IMR-90 (cell line): ENCODE data around the gene COMMD8. TPM values are rescaled to one million over a fixed set of nuclear protein-coding genes. Genes with fewer than 3 reads are reported as not detected.

Experiments
- ATAC-seq: fragments of 200-7000 bp; cut with Tn5 transposase; 2 replicates; pipeline ENCODE4 v1.9.1; 2020; ENCODE audit warnings: low read depth, mild to moderate bottlenecking, moderate library complexity
- BruUV-seq: library from RNA; stranded (reverse); fragments of 400-500 nt; replicated peaks from 2 replicates; lab custom pipeline; 2021; lab: Mats Ljungman, UMichigan
- CTCF ChIA-PET: fragments of 300-600 bp; formaldehyde crosslinking; extraction: SDS; loops from one replicate; lab custom pipeline; 2021; ENCODE audit warnings: antibody characterized with exemption; lab: Yijun Ruan, JAX
- POLR2A ChIA-PET: fragments of 300-600 bp; sonication (Branson Sonifier 250); formaldehyde crosslinking; loops from one replicate; lab custom pipeline; 2022; ENCODE audit warnings: antibody characterized with exemption; ENCODE audit not compliant: unreplicated experiment; lab: Charles Lee
- DNase-seq: peaks from one replicate; pipeline ENCODE4 v3.0.0; 2013
- H2AFZ ChIP-seq: replicated peaks from 2 replicates; pipeline ENCODE3; 2013; ENCODE audit warnings: low read length, mild to moderate bottlenecking; ENCODE audit not compliant: poor library complexity
- H2AK5ac ChIP-seq: 2 replicates; pipeline ENCODE4 v1.6.1; 2013; ENCODE audit warnings: low read depth, low read length, inconsistent platforms
- H2AK9ac ChIP-seq: replicated peaks from 2 replicates; pipeline ENCODE3; 2013; ENCODE audit warnings: mild to moderate bottlenecking, low read depth, low read length, moderate library complexity; ENCODE audit not compliant: poor library complexity
- H2BK120ac ChIP-seq: 2 replicates; pipeline ENCODE4 v1.6.1; 2013; ENCODE audit warnings: low read depth, low read length, inconsistent platforms
- H2BK15ac ChIP-seq: 3 replicates; pipeline ENCODE4 v1.6.1; 2013; ENCODE audit warnings: low read depth, low read length, inconsistent platforms
- H2BK20ac ChIP-seq: 2 replicates; pipeline ENCODE4 v1.6.1; 2013; ENCODE audit warnings: low read depth, mild to moderate bottlenecking, inconsistent platforms, low read length, moderate library complexity
- H2BK5ac ChIP-seq: 2 replicates; pipeline ENCODE4 v1.6.1; 2013; ENCODE audit warnings: mild to moderate bottlenecking, low read depth, low read length, inconsistent platforms; ENCODE audit not compliant: poor library complexity, severe bottlenecking
- H3K14ac ChIP-seq: replicated peaks from 2 replicates; pipeline ENCODE4 v1.6.1; 2013; ENCODE audit warnings: low read depth, low read length, inconsistent platforms
- H3K18ac ChIP-seq: 2 replicates; pipeline ENCODE4 v1.6.1; 2013; ENCODE audit warnings: low read depth, low read length, control low read depth
- H3K23ac ChIP-seq: 2 replicates; pipeline ENCODE4 v1.6.1; 2013; ENCODE audit warnings: low read depth, low read length, inconsistent platforms
- H3K27ac ChIP-seq: 2 replicates; pipeline ENCODE4 v1.5.1; 2013; ENCODE audit warnings: mild to moderate bottlenecking, control low read depth, low read length; ENCODE audit not compliant: insufficient read depth
- H3K27me3 ChIP-seq: 2 replicates; pipeline ENCODE4 v1.6.1; 2013; ENCODE audit warnings: low read length; ENCODE audit not compliant: control insufficient read depth, insufficient read depth
- H3K36me3 ChIP-seq: 2 replicates; pipeline ENCODE4 v1.6.1; 2013; ENCODE audit warnings: low read length, mixed read lengths; ENCODE audit not compliant: control insufficient read depth, insufficient read depth
- H3K4ac ChIP-seq: 2 replicates; pipeline ENCODE4 v1.6.1; 2013; ENCODE audit warnings: low read depth, low read length, inconsistent platforms
- H3K4me1 ChIP-seq: 2 replicates; pipeline ENCODE4 v1.6.1; 2013; ENCODE audit warnings: low read length, mixed read lengths; ENCODE audit not compliant: control insufficient read depth, insufficient read depth
- H3K4me2 ChIP-seq: 2 replicates; pipeline ENCODE4 v1.6.1; 2013; ENCODE audit warnings: low read depth, mild to moderate bottlenecking, control low read depth, low read length, moderate library complexity
- H3K4me3 ChIP-seq: 2 replicates; pipeline ENCODE4 v1.5.1; 2013; ENCODE audit warnings: low read depth, mild to moderate bottlenecking, control low read depth, low read length, moderate library complexity; ENCODE audit not compliant: insufficient read depth
- H3K56ac ChIP-seq: 2 replicates; pipeline ENCODE4 v1.6.1; 2013; ENCODE audit warnings: low read length, inconsistent platforms; ENCODE audit not compliant: insufficient read depth; ENCODE audit errors: extremely low read depth
- H3K79me1 ChIP-seq, 2 experiments: 2 replicates each; pipeline ENCODE4 v1.6.1; 2013; ENCODE audit warnings: low read length in 2 of 2, inconsistent platforms in 1 of 2, low read depth in 1 of 2
- H3K9ac ChIP-seq: 2 replicates; pipeline ENCODE4 v1.6.1; 2013; ENCODE audit warnings: low read depth, low read length, control low read depth
- H3K9me1 ChIP-seq: 2 replicates; pipeline ENCODE4 v1.6.1; 2013; ENCODE audit warnings: low read length, inconsistent platforms; ENCODE audit not compliant: insufficient read depth
- H3K9me3 ChIP-seq: 2 replicates; pipeline ENCODE4 v1.6.1; 2013; ENCODE audit warnings: low read length; ENCODE audit not compliant: control insufficient read depth, insufficient read depth
- H4K20me1 ChIP-seq: 2 replicates; pipeline ENCODE4 v1.6.1; 2013; ENCODE audit warnings: low read length, inconsistent platforms; ENCODE audit not compliant: insufficient read depth
- H4K5ac ChIP-seq: 2 replicates; pipeline ENCODE4 v1.6.1; 2013; ENCODE audit warnings: mild to moderate bottlenecking, low read depth, low read length, control low read depth
- H4K8ac ChIP-seq, 2 experiments: 2 replicates each; pipeline ENCODE4 v1.6.1; 2013; ENCODE audit warnings: low read depth in 2 of 2, low read length in 2 of 2, control low read depth in 1 of 2, inconsistent platforms in 1 of 2
- H4K91ac ChIP-seq: 2 replicates; pipeline ENCODE4 v1.6.1; 2013; ENCODE audit warnings: low read depth, low read length, inconsistent platforms; ENCODE audit not compliant: insufficient read depth
- BHLHE40 ChIP-seq: fragments of 150-350 bp; IDR thresholded peaks from 2 replicates; pipeline ENCODE4 v1.6.1; 2016; ENCODE audit warnings: mild to moderate bottlenecking, low read depth, low read length
- CEBPB ChIP-seq: IDR thresholded peaks from 2 replicates; pipeline ENCODE4 v1.6.1; 2012; ENCODE audit warnings: low read depth, low read length, improper control_type of control experiment
- CHD1 ChIP-seq: IDR thresholded peaks from 2 replicates; pipeline ENCODE4 v1.6.1; 2012; ENCODE audit warnings: low read depth, low read length, improper control_type of control experiment
- FOS ChIP-seq: fragments of 150-350 bp; IDR thresholded peaks from 2 replicates; pipeline ENCODE4 v1.6.1; 2016; ENCODE audit warnings: low read depth, low read length
- MAFK ChIP-seq: IDR thresholded peaks from 2 replicates; pipeline ENCODE4 v1.6.1; 2012; ENCODE audit warnings: low read depth, low read length, improper control_type of control experiment
- MAZ ChIP-seq: IDR thresholded peaks from 2 replicates; pipeline ENCODE4 v1.6.1; 2012; ENCODE audit warnings: low read depth, mild to moderate bottlenecking, low read length, improper control_type of control experiment, moderate library complexity, borderline replicate concordance
- MXI1 ChIP-seq: IDR thresholded peaks from 2 replicates; pipeline ENCODE4 v1.6.1; 2012; ENCODE audit warnings: low read depth, mild to moderate bottlenecking, low read length, moderate library complexity, borderline replicate concordance
- POLR2A ChIP-seq: IDR thresholded peaks from 2 replicates; pipeline ENCODE4 v1.6.1; 2012; ENCODE audit warnings: mild to moderate bottlenecking, low read depth, low read length
- RAD21 ChIP-seq: IDR thresholded peaks from 2 replicates; pipeline ENCODE4 v1.6.1; 2012; ENCODE audit warnings: low read length, improper control_type of control experiment
- RCOR1 ChIP-seq: IDR thresholded peaks from 2 replicates; pipeline ENCODE4 v1.6.1; 2012; ENCODE audit warnings: mild to moderate bottlenecking, low read length, improper control_type of control experiment; ENCODE audit not compliant: insufficient replicate concordance
- RFX5 ChIP-seq: IDR thresholded peaks from 2 replicates; pipeline ENCODE4 v1.8.0; 2012; ENCODE audit warnings: low read depth, mild to moderate bottlenecking, low read length, moderate library complexity
- SMC3 ChIP-seq: fragments of 150-350 bp; IDR thresholded peaks from 2 replicates; pipeline ENCODE4 v1.6.1; 2016; ENCODE audit warnings: low read depth, mild to moderate bottlenecking, antibody characterized with exemption, low read length, moderate library complexity
- WGBS, 2 experiments: methylation state at CpG; one replicate each; pipeline versions ENCODE4 v1.1.5 to v1.1.7; 2013; ENCODE audit warnings: missing lambda C conversion rate in 2 of 2; ENCODE audit not compliant: insufficient read length in 1 of 2; ENCODE audit errors: extremely low coverage in 2 of 2; 5-methylcytosine and 5-hydroxymethylcytosine counted together
- dilution Hi-C: fragments of 300-500 bp; cut with HindIII; formaldehyde crosslinking; loops from one replicate; pipeline ENCODE4 v1.14.3; 2018; ENCODE audit warnings: low sequenced_read_pairs; ENCODE audit not compliant: unreplicated experiment
- in situ Hi-C: fragments of 300-500 bp; cut with MboI; formaldehyde crosslinking; loops from 3 replicates; pipeline ENCODE4 v1.14.3; 2019; ENCODE audit warnings: low sequenced_read_pairs, inconsistent platforms, mixed read lengths
- intact Hi-C: fragments of 100-400 bp; cut with micrococcal nuclease; formaldehyde crosslinking; loops from 2 replicates; pipeline ENCODE4 v1.10.0; 2022
- polyA plus RNA-seq, 3 experiments: library from polyadenylated mRNA; depleted of rRNA; stranded (reverse); fragments of >200 nt; gene quantifications; 2 replicates each; pipeline ENCODE4 v1.2.3, GENCODE V29; 2012; ENCODE audit warnings: low replicate concordance in 1 of 3
- total RNA-seq: library from RNA; depleted of rRNA; stranded (reverse); fragments of >200 nt; gene quantifications from 2 replicates; pipeline ENCODE4 v1.2.3, GENCODE V29; 2012
- TF ChIP-seq, protein P1 (sequence below): conservative IDR thresholded peaks from 2 replicates; pipeline ENCODE4 v1.5.1; 2012; ENCODE audit warnings: mild to moderate bottlenecking, low read depth, low read length, improper control_type of control experiment

COMMD8 gene
- total and polyA plus RNA-seq, 2 of the 4 experiments (the other 2 are of a cell fraction), result 12.5 to 12.6 TPM

DNA sequence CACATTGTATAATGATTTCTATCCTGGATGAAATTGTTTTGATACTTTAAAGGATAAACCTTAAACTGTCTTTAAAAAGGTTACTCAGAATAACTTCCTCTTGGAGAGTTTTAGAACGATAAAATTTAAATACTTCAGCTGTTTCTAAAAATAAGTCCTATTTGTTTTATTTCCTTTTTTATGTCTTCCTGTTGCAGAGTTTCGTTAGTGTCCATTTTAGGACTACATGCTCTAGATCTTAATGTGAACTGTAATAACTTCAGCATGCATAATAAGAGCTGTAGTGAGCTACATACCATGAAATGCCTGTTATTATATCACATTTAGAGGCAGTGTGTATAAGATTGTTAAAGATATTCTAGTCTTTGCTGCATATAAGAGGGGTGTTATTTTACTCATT lies 36.2 kb upstream of the COMMD8 start:
- H3K23ac ChIP-seq, result no peak overlapping the region
- POLR2A ChIA-PET, result no interaction called here
- H2BK20ac ChIP-seq, result no peak overlapping the region
- H3K79me1 ChIP-seq, result peaks cover 21 to 36% of the 10 kb centered on the region in 2 experiments
- no peak overlapping the region for H4K91ac ChIP-seq
- CTCF ChIA-PET, result interaction anchor here (1.7 kb wide), 1 partner anchor 10 kb away, joined by 6 read pairs; no protein-coding TSS in a partner anchor
- H2AK9ac ChIP-seq, result no peak overlapping the region
- H2BK5ac ChIP-seq, result peak overlapping the region; percentile 54
- dilution Hi-C loops, result no loop called here
- no peak overlapping the region for H4K8ac ChIP-seq
- in situ Hi-C loops, result no loop called here
- no peak overlapping the region for H3K9ac ChIP-seq
- peaks cover 3% of the 10 kb centered on the region for H3K36me3 ChIP-seq
- no peak overlapping the region for H3K4me3 ChIP-seq
- peak overlapping the region; percentile 29; the same call in 1 of the 2 replicates for H3K18ac ChIP-seq
- no peak overlapping the region for H3K14ac ChIP-seq
- no TSS peak for BruUV-seq
- intact Hi-C loops, result no loop called here
- WGBS, 2 experiments, result no CpG with 5 or more reads among the region's 2 CpGs
- H3K56ac ChIP-seq, result no peak overlapping the region
- no peak overlapping the region for H3K4ac ChIP-seq
- H3K27me3 ChIP-seq, result no peaks in the 10 kb centered on the region
- DNase-seq (peak; percentile 13), ATAC-seq (no peak)
- H3K9me3 ChIP-seq, result no peaks in the 10 kb centered on the region
- H3K4me1 ChIP-seq, result peaks cover 4% of the 10 kb centered on the region; the same call in 1 of the 2 replicates
- peak overlapping the region; percentile 63; the same call in 1 of the 2 replicates for H3K4me2 ChIP-seq
- H3K27ac ChIP-seq, result no peak overlapping the region
- H4K5ac ChIP-seq, result no peak overlapping the region
- no peak overlapping the region for H2AFZ ChIP-seq
- H2BK120ac ChIP-seq, result no peak overlapping the region
- H2BK15ac ChIP-seq, result no peak overlapping the region
- H3K9me1 ChIP-seq, result peaks cover 6% of the 10 kb centered on the region
- no peaks in the 10 kb centered on the region for H4K20me1 ChIP-seq
- TF ChIP-seq FOS (no peak), CHD1 (no peak), RCOR1 (no peak), CEBPB (no peak), MAZ (no peak), RFX5 (no peak), MAFK (no peak), POLR2A (no peak), SMC3 (no peak), BHLHE40 (no peak), RAD21 (no peak), MXI1 (no peak)
- TF ChIP-seq, protein P1, sequence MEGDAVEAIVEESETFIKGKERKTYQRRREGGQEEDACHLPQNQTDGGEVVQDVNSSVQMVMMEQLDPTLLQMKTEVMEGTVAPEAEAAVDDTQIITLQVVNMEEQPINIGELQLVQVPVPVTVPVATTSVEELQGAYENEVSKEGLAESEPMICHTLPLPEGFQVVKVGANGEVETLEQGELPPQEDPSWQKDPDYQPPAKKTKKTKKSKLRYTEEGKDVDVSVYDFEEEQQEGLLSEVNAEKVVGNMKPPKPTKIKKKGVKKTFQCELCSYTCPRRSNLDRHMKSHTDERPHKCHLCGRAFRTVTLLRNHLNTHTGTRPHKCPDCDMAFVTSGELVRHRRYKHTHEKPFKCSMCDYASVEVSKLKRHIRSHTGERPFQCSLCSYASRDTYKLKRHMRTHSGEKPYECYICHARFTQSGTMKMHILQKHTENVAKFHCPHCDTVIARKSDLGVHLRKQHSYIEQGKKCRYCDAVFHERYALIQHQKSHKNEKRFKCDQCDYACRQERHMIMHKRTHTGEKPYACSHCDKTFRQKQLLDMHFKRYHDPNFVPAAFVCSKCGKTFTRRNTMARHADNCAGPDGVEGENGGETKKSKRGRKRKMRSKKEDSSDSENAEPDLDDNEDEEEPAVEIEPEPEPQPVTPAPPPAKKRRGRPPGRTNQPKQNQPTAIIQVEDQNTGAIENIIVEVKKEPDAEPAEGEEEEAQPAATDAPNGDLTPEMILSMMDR, result no peak
- H2AK5ac ChIP-seq, result no peak overlapping the region
